GM19328 (cell line): ENCODE data around the gene CPAMD8.

Experiments
- ATAC-seq: cut with Tn5 transposase; IDR thresholded peaks from one replicate; pipeline ENCODE4 v1.9.1; 2021; ENCODE audit warnings: mild to moderate bottlenecking, moderate library complexity; ENCODE audit not compliant: unreplicated experiment

The CPAMD8 gene

GRCh38 chr19:16896146-16897028 is 130.2 kb downstream of the CPAMD8 start:
- ATAC-seq, result no peak

- ATAC-seq, result no peak
Observed at GRCh38 chr19:16895467-16896145, 131.0 kb downstream of the CPAMD8 start.

DNA sequence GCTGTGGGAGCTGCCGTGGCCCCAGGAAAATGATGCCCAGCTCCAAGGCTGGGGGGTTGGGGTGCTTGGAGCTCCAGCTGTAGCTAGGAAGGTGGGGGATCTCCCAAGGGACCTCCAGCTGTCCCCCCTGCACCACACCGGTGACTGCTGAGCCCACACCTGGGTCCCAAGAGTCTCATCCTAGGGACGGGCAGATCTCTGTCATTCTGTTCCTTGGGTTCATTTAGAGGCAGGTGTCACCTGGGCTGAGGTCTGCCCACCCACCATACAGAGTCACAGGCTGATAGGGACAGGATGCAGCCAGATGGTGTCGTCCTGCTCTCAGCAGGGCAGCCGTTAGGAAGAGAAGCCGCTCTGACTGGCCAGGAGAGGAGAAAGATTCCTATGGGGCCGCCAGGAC is 132.5 kb downstream of the CPAMD8 start:
- ATAC-seq, result no peak

GRCh38 chr19:16893686-16893989 is 133.0 kb downstream of the CPAMD8 start:
- no peak for ATAC-seq

DNA sequence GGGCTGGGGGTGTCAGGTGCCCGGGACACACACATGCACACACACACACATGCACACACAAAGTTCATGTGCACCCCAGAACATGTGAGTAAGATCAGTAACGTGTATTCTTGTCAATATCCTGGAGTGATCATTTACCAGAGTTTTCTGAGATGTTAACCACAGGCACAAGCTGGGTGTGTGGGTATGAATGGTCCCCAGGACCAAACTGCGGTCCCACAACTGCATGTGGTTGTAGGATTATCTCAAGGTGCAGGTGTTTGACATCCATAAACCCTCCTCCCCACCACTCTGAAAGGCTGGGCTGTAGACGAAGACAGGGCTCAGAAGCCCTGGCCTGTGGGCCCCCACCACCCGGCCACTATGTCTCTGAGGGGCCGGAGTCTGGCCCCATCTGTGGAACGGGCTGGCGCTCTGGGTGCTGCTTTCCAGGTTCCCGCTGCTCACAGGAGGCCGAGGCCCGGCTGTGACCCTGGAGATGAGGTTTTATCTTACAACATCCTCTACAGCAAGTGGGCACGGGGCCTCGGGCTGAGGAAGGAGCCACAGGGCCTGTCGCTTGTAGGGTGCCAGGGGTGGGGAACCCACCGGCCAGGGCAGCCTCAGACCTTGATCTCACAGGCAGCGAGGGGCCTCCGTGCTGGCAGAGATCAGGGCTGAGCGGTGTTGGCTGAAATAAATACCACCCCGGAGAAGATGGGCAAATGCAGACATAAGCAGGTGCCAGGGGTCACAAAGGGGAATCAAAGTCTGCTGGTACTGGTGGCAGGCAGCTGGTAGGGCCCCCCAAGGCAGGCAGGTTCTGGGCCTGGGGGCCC is 133.5 kb downstream of the CPAMD8 start:
- no peak for ATAC-seq

DNA sequence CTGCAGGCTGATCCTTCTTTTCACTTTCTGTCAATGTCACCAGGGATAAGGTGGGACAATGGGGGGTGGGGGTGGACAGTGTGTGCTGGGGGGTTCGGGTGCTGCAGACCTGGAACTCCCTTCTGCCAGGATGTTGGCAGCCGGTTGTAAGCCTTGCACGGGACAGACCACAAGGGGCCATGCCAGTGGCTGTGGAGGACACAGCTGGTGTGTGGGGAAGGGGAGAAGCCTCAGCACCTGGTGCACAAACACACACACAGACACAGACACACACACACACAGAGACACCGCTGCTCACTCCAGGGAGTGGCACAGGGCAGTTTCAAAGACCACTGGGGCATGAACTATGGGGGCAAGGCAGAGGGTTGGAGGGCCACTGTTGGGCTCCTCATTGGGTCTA is 134.2 kb downstream of the CPAMD8 start:
- ATAC-seq, result no peak

- no peak for ATAC-seq
Observed at GRCh38 chr19:16891696-16892382, 134.8 kb downstream of the CPAMD8 start.

DNA sequence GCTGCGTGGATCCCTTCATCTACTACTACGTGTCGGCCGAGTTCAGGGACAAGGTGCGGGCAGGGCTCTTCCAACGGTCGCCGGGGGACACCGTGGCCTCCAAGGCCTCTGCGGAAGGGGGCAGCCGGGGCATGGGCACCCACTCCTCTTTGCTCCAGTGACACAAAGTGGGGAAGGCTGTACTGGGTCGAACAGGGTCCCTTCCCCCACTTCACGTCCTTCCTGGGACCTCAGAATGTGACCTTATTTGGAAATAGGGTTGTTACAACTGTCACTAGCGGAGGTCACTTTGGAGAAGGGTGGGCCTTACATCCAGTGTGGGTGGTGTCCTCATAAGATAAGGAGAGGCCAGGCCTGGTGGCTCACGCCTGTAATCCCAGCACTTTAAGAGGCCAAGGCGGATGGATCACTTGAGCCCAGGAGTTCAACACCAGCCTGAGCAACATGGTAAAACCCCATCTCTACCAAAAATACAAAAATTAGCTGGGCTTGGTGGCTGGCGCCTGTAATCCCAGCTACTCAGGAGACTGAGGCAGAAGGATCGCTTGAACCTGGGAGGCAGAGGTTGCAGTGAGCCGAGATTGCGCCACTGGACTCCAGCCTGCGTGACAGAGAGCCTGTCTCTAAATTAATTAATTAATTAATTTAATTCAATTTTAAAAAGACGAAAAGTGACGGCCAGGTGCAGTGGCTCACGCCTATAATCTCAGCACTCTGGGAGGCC is 136.0 kb downstream of the CPAMD8 start:
- ATAC-seq, result no peak

GRCh38 chr19:16889883-16890460 is 136.6 kb downstream of the CPAMD8 start:
- ATAC-seq, result no peak

DNA sequence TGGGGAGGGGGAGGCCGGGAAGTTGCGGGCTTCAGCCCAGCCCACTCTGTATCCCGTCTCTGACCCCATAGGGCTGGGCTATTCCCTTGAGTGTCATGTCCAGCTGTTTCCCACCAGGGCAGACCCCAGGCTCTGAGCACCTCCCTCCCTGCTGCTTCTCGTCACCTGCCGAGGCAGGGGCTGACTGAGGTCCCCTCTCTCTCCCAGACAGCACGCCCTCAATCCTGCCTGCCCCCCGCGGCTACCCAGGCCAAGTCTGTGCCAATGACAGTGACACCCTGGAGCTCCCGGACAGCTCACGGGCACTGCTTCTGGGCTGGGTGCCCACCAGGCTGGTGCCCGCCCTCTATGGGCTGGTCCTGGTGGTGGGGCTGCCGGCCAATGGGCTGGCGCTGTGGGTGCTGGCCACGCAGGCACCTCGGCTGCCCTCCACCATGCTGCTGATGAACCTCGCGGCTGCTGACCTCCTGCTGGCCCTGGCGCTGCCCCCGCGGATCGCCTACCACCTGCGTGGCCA is 137.2 kb downstream of the CPAMD8 start:
- no peak for ATAC-seq

- no peak for ATAC-seq
Observed at GRCh38 chr19:16888629-16889365, 137.8 kb downstream of the CPAMD8 start, which contains the start of gene F2RL3. TSS of gene F2RL3 (plus strand) at chr19:16888999. CDS start at chr19:16889190, 191 bp downstream.

- no peak for ATAC-seq
Observed at GRCh38 chr19:16887353-16888265, 139.0 kb downstream of the CPAMD8 start.

- no peak for ATAC-seq
Observed at GRCh38 chr19:16886305-16886880, 140.2 kb downstream of the CPAMD8 start.

- ATAC-seq, result no peak
Observed at GRCh38 chr19:16885166-16885565, 141.4 kb downstream of the CPAMD8 start.

DNA sequence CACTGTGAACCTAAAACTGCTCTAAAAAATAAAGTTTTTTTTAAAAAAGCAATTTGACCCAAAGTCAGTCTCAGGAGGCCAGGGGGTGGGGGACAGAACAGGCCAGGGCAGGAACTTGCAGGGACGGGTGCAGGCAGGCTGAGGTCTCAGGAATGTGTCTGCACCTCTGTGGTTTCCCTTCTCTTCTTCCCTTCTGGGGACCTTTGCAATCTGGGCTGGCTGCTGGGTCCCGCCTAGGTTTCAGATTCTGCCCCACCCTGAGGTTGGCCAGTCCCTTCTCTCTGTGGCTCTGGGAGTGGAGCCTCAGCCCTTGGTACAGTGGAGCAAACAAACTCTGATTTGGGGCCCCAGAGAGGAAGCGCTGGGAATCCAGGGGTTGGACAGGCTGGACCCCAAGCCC is 143.1 kb downstream of the CPAMD8 start:
- ATAC-seq, result no peak

DNA sequence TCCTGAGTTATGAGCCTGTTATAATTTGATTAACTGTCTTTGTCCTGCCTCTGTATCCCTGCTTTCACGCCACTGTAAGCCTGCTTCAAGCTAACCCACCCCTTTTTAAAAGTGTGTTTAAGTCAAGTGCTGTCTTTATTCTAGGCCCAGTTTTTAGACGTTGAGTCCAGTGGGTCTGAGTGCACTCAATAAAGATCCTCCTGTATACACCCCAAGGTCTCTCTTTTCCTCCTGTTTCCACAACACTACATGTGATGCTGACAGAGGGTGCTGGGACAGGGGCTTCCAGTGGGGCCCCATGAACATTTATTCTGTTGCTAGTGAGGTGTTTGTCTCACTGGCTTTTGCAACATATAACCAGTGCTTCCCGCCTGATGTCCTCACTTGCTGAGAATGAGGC is 144.5 kb downstream of the CPAMD8 start:
- ATAC-seq, result no peak

- no peak for ATAC-seq
Observed at GRCh38 chr19:16880884-16881554, 145.6 kb downstream of the CPAMD8 start.
